HG03457 (cell line): ENCODE measurements around the gene PPIC.
"Not testable (repeated sequence)": the region's sequence is repeated elsewhere in the genome, so short reads cannot be mapped to it uniquely, and the experiment has no call there.

Experiments used
- ATAC-seq: cut with Tn5 transposase; IDR thresholded peaks from one replicate; pipeline ENCODE4 v1.9.1; 2021; ENCODE audit warnings: moderate number of reproducible peaks; ENCODE audit not compliant: unreplicated experiment

Gene PPIC

GRCh38 chr5:123012321-123012720 is 24.2 kb downstream of the PPIC start:
- ATAC-seq, result no peak

GRCh38 chr5:123007754-123008153 is 28.8 kb downstream of the PPIC start:
- ATAC-seq, result no peak

- no peak for ATAC-seq
These were observed 29.3 kb downstream of the PPIC start for GRCh38 chr5:123007182-123007581.

- ATAC-seq, result no peak
These were observed 34.7 kb downstream of the PPIC start for GRCh38 chr5:123001808-123002207.

- ATAC-seq, result no peak
These were observed 35.8 kb downstream of the PPIC start for GRCh38 chr5:123000731-123001130.

GRCh38 chr5:122999947-123000563 is 36.5 kb downstream of the PPIC start:
- no peak for ATAC-seq

GRCh38 chr5:122997294-122997693 is 39.2 kb downstream of the PPIC start:
- ATAC-seq, result no peak

- ATAC-seq, result no peak
These were observed 40.4 kb downstream of the PPIC start for GRCh38 chr5:122996091-122996490.

- ATAC-seq, result peak; percentile 81
These were observed 50.4 kb downstream of the PPIC start for GRCh38 chr5:122985954-122986721.

GRCh38 chr5:122985006-122985700 is 51.4 kb downstream of the PPIC start:
- ATAC-seq, result no peak

- ATAC-seq, result no peak
These were observed 52.1 kb downstream of the PPIC start for GRCh38 chr5:122984425-122984824.

- ATAC-seq, result no peak
These were observed 54.1 kb downstream of the PPIC start for GRCh38 chr5:122982376-122982775.

- ATAC-seq, result no peak
These were observed 54.7 kb downstream of the PPIC start for GRCh38 chr5:122981846-122982245.

GRCh38 chr5:122978644-122979297 is 57.8 kb downstream of the PPIC start:
- no peak for ATAC-seq

GRCh38 chr5:122978068-122978467 is 58.5 kb downstream of the PPIC start:
- no peak for ATAC-seq

- ATAC-seq, result no peak
These were observed 59.2 kb downstream of the PPIC start for GRCh38 chr5:122977319-122977718.

GRCh38 chr5:122974251-122974650 is 62.3 kb downstream of the PPIC start:
- ATAC-seq, result not testable (repeated sequence)

- ATAC-seq, result not testable (repeated sequence)
These were observed 62.8 kb downstream of the PPIC start for GRCh38 chr5:122973759-122974158.
